GM10266 (cell line): ENCODE data around the gene NXPE3.

ENCODE experiments used
- DNase-seq: peaks from one replicate; pipeline ENCODE4 v3.0.0; 2012; ENCODE audit errors: extremely low spot score
- CTCF ChIP-seq: IDR thresholded peaks from 2 replicates; pipeline ENCODE4 v1.5.1; 2012; ENCODE audit warnings: mild to moderate bottlenecking, low read depth; ENCODE audit not compliant: control insufficient read depth, insufficient read depth; ENCODE audit errors: missing control alignments

Gene NXPE3

GRCh38 chr3:101868534-101869464 is 89.8 kb downstream of the NXPE3 start:
- DNase-seq: no peak
- no peak for TF ChIP-seq CTCF

GRCh38 chr3:101870138-101870537 is 91.1 kb downstream of the NXPE3 start:
- DNase-seq: no peak

GRCh38 chr3:101873619-101874018 is 94.6 kb downstream of the NXPE3 start:
- TF ChIP-seq CTCF: no peak
- no peak for DNase-seq

More at GRCh38 chr3:101870138-101870537, 91.1 kb downstream of the NXPE3 start:
- no peak for TF ChIP-seq CTCF

GRCh38 chr3:101876142-101876541 is 97.1 kb downstream of the NXPE3 start:
- no peak for DNase-seq
- TF ChIP-seq CTCF: no peak
